NCI-H526 (cell line): ENCODE measurements around the gene EIF3CL.
"Not testable (repeated sequence)": the region's sequence is repeated elsewhere in the genome, so short reads cannot be mapped to it uniquely, and the experiment has no call there.

Experiments used
- DNase-seq, 2 experiments: peaks; one replicate each; lab custom pipeline; 2025; lab: John Stamatoyannopoulos, UW

EIF3CL gene

DNA sequence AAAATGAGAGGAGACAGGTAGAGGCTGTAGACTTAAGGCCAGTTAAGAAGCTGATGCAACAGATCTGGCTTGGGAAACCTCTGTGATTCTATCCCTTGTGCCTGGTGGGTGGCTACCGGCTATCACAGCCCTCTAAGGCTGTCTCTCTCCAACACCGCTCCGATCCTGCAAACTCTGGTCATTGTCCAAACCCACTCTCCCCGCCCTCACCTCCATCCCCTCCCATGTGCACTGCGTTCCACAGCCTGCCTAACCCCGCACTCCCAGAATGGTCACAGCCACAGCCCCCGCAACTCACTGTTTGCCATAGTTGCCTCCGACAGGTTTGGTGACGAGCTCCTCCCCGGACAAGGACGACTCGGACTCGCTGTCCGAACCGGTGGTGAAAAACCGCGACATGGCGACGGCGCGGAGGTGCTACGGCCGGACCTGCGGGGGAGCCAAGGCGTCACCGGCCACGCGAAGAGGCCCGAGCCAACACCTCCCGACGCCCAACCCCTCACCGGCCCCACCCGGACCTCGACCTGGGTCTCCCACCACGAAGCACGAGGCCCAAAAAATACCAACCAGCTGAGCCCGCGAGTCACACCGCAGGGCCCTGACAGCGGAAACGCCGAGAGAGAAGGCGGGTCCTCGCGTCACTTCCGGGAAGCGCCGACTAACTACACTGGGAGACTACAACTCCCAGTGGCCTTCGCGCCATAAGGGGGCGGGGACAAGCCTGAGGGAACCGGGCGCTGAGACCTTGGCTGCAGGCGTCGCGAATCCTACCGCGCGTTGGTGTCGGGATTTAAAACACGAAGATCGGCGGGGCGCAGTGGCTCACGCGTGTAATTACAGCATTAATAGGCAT, at the start of gene EIF3CL:
EIF3CL (minus strand) TSS at position 622 of the 853 bp plus-strand sequence; CDS start at position 399, 223 bp downstream.
- DNase-seq, result not testable (repeated sequence)

DNA sequence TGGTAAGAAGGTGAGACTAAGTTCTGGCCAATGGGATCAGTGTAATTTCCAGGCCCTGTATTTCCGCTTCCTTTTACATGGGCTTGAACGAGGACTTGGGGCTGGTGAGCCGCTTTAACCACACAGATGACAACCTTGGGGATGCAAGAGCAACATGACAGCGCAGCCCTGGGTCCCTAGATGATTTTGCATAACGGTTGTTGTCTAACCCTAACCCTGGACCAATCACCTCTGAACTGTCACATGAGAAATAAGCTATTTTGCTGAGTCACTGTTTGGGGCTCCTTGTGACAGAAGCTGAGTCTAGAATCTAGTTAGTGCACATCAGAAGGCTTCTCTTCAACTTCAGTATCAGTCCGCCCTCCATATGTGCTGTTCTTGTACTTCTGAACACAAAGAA, 43.4 kb upstream of the EIF3CL start:
- DNase-seq, result not testable (repeated sequence)

DNA sequence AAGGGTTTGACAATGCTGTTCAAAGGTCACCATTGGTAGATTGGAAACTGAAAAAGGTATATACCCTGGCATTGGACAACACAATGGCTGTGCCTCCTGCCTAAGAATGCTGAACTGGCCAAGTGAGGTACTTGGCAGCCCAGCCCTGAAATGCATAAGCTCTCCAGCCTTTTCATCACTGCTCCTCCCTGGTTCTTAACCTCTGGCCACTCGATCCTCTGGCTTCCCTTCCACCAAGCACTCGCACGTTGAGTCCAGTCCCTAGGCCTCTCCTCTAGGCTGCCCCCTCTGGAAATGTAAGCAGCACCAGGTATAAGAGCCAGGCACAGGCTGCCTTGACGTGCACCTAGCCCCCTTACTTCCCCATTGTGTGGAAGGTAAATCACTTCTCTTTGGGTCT, 42.7 kb upstream of the EIF3CL start:
- DNase-seq, result not testable (repeated sequence)

DNA sequence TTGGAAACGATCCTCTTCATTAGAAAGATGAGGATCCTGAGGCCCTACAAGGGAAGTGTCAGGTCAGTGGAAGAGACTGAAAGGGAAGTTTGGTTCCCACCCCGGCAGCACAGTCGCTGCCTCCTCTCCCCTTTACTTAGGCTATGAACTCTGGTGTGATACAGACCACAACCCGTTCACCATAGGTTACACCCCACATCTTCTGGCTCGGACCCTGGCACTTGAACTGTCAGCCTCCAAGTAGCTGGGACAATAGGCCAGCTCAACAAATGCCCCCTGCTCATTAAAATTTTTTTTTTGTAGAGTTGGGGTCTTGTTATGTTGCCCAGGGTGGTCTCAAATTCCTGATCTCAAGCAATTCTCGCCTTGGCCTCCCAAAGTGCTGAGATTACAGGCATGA, 40.3 kb upstream of the EIF3CL start:
- not testable (repeated sequence) for DNase-seq

DNA sequence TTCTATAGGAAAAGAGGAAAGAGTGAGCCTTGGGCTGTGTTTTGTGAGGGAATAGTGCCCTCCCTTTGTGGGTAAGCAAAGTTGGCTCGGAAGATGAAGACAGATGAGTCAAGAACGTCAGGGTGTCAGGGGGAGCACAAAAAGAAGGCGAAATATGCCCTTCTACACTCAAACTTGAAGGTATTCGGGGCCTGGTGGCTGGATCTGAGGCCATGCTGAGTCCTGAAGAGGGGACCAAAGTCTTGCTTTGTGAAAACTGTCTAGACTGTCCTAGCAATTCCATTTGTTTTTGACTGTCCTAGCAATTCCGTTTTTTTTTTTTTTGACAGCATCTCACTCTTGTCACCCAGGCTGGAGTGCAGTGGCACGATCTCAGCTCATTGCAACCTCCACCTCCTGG, 35.3 kb upstream of the EIF3CL start:
- DNase-seq, result not testable (repeated sequence)

DNA sequence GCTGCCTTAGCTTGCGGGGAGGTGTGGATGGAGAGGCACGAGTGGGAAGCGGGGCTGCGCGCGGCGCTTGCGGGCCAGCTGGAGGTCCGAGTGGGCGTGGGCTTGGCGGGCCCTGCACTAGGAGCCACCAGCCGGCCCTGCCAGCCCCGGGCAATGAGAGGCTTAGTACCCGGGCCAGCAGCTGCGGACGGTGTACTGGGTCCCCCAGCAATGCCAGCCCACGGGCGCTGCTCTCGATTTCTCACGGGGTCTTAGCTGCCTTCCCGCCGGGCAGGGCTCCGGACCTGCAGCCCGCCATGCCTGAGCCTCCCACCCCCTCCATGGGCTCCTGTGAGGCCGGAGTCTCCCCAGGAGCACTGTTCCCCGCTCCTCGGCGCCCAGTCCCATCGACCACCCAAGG, 31.7 kb upstream of the EIF3CL start:
- not testable (repeated sequence) for DNase-seq

DNA sequence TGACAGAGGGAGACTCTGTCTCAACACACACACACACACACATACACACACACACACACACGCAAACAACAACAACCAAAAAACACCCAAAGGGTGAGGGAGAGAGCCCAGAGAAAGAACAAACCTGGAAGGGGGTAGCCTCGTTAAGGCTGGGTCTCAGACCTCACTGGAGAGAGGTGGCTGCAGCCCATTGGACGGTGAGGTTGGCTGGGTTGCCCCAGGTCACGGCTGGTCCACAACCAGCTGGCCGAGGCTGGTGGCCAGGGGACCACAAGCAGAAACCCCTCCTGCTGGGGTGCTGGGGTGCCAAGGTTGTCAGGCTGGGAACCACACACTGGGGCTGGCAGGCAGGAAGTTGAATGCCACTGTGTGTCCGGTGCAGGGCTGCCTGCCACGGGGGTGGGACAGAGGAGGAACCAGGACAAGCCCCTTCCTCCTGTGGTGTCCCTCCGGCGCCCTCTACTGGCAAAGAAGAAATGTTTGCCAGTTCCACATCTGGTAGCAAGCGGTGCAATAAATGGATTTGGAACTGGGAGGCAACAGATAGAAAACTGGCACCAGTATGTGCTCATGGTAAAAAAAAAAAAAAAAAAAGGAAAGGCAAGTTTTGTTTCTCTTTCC, 22.5 kb upstream of the EIF3CL start:
- not testable (repeated sequence) for DNase-seq

- DNase-seq, result not testable (repeated sequence)
Observed at GRCh38 chr16:28421071-28421750, 17.6 kb upstream of the EIF3CL start.

GRCh38 chr16:28417033-28417432, 13.4 kb upstream of the EIF3CL start:
- DNase-seq, result not testable (repeated sequence)

GRCh38 chr16:28414530-28414929, 10.9 kb upstream of the EIF3CL start:
- DNase-seq, result not testable (repeated sequence)

DNA sequence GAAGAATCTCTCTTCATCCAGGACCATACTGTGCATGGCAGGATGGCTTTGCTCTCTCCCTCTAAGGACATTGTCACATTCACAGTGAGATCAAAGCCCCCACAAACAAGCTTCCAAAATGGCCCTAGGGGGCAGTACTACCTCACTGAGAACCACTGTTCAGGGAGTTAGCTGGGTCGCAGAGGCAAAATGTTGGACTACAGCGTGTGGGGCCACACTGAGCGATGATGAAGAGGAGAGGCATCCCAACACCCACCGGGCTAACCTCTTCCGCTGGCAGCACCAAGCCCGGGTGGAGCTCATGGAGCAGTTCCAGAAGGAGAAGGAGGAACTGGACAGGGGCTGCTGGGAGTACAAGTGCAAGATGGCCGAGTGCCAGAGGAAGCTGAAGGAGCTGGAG, 9.9 kb upstream of the EIF3CL start:
- not testable (repeated sequence) for DNase-seq

DNA sequence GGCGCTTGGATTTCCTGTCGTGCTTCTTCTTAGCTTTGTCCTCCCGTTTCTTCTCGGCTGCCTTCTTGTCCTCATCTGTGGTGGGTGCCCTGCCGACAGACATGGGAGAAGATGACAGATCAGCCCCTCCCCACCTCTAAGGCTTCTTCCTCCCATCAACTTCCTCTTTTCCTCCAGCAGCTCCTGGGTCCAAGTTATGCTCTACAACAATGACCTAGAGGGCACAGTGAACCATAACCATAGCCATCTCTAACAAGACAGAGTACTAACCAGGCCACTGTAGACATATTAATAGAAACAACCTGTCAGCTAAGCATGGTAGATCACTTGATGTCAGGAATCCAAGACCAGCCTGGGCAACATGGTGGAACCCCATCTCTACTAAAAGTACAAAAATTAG, 11.6 kb downstream of the EIF3CL start:
- not testable (repeated sequence) for DNase-seq

DNA sequence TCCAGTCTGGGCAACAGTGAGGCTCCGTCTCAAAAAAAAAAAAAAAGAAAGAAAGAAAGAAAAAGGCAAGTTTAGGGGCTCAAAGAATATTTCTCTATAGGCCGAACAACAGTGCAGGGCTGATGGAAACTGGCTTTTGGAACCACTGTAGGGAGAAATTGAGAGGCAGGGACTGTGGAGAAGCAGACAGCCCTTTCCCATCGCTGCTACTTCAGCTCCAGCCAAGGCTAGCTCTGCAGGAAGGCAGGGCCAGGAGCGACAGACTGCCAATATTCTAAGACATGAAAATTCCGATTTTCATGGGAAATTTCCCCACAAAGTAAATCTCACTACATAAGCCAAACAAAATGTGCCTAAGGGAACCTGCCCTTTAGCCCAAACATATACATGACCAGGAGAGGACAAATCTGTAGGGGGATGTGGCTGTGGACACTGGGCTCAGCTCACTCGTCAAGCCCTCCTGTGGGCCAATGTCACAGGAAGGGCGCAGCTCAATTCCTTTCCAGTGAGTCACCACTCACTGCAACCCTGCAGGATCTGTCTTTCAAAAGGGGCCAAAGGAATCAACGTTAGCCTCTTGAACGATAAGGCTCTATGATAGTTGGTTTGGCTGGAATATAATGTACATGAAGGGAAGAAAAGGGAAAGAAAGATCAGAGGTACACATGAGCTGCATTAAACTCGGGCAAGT, 21.3 kb downstream of the EIF3CL start:
- DNase-seq, result not testable (repeated sequence)

DNA sequence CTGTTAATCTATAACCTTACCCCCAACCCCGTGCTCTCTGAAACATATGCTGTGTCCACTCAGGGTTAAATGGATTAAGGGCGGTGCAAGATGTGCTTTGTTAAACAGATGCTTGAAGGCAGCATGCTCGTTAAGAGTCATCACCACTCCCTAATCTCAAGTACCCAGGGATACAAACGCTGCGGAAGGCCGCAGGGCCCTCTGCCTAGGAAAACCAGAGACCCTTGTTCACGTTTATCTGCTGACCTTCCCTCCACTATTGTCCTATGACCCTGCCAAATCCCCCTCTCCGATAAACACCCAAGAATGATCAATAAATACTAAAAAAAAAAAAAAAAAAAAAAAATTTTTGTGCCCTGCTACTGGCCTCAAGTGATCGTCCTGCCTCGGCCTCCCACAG, 25.8 kb downstream of the EIF3CL start:
- DNase-seq, result not testable (repeated sequence)

DNA sequence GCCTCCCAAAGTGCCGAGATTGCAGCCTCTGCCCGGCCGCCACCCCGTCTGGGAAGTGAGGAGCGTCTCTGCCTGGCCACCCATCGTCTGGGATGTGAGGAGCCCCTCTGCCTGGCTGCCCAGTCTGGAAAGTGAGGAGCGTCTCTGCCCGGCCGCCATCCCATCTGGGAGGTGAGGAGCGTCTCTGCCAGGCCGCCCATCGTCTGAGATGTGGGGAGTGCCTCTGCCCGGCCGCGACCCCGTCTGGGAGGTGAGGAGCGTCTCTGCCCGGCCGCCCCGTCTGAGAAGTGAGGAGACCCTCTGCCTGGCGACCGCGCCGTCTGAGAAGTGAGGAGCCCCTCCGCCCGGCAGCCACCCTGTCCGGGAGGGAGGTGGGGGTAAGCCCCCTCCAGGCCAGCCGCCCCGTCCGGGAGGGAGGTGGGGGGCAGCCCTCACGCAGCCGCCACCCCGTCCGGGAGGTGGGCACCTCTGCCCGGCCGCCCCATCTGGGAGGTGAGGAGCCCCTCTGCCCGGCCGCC, 26.5 kb downstream of the EIF3CL start:
- not testable (repeated sequence) for DNase-seq

- DNase-seq, result not testable (repeated sequence)
Observed at GRCh38 chr16:28375115-28375514, 28.5 kb downstream of the EIF3CL start.

- not testable (repeated sequence) for DNase-seq
Observed at GRCh38 chr16:28374281-28374680, 29.4 kb downstream of the EIF3CL start.

- DNase-seq, result not testable (repeated sequence)
Observed at GRCh38 chr16:28367926-28368325, 35.7 kb downstream of the EIF3CL start.

GRCh38 chr16:28364268-28365173, 39.1 kb downstream of the EIF3CL start:
- not testable (repeated sequence) for DNase-seq

GRCh38 chr16:28363408-28363807, 40.2 kb downstream of the EIF3CL start, which contains the start of gene NPIPB6:
Gene NPIPB6 (minus strand): TSS chr16:28363508. CDS start chr16:28362822, 686 bp downstream.
- not testable (repeated sequence) for DNase-seq
